GM12875 (cell line): Measurements from ENCODE around the gene MRPL17.

Experiments used
- H3K4me3 ChIP-seq: one replicate; pipeline ENCODE4 v1.5.1; 2011; ENCODE audit warnings: low read depth, low read length, control low read depth
- TF ChIP-seq, protein P1 (sequence below): IDR thresholded peaks from 2 replicates; pipeline ENCODE4 v1.5.1; 2011; ENCODE audit warnings: low read depth, mild to moderate bottlenecking, control low read depth, inconsistent platforms, low read length, moderate library complexity, borderline replicate concordance; ENCODE audit not compliant: insufficient read depth

The MRPL17 gene

DNA sequence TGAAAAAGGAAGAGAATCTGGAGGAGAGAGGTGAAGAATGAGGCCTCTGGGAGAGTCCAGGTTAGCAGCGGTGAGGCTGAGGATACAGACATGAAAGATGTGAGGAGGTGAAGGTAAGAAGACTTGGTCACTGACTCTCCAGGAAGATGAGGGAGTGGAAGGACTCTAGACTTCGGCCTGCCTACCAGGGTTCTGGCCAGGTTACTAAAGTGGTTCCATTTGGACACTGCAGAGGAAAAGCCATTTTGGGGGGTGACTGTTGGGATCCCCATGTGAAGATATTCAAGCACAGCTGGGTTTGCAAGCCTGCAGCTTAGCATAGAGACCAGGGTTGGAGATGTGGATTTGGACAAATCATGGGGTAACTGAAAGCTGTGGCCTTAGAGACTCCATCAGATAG is 35.3 kb downstream of the MRPL17 start:
- no peak overlapping the region for H3K4me3 ChIP-seq
- TF ChIP-seq, protein P1, sequence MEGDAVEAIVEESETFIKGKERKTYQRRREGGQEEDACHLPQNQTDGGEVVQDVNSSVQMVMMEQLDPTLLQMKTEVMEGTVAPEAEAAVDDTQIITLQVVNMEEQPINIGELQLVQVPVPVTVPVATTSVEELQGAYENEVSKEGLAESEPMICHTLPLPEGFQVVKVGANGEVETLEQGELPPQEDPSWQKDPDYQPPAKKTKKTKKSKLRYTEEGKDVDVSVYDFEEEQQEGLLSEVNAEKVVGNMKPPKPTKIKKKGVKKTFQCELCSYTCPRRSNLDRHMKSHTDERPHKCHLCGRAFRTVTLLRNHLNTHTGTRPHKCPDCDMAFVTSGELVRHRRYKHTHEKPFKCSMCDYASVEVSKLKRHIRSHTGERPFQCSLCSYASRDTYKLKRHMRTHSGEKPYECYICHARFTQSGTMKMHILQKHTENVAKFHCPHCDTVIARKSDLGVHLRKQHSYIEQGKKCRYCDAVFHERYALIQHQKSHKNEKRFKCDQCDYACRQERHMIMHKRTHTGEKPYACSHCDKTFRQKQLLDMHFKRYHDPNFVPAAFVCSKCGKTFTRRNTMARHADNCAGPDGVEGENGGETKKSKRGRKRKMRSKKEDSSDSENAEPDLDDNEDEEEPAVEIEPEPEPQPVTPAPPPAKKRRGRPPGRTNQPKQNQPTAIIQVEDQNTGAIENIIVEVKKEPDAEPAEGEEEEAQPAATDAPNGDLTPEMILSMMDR: no peak

DNA sequence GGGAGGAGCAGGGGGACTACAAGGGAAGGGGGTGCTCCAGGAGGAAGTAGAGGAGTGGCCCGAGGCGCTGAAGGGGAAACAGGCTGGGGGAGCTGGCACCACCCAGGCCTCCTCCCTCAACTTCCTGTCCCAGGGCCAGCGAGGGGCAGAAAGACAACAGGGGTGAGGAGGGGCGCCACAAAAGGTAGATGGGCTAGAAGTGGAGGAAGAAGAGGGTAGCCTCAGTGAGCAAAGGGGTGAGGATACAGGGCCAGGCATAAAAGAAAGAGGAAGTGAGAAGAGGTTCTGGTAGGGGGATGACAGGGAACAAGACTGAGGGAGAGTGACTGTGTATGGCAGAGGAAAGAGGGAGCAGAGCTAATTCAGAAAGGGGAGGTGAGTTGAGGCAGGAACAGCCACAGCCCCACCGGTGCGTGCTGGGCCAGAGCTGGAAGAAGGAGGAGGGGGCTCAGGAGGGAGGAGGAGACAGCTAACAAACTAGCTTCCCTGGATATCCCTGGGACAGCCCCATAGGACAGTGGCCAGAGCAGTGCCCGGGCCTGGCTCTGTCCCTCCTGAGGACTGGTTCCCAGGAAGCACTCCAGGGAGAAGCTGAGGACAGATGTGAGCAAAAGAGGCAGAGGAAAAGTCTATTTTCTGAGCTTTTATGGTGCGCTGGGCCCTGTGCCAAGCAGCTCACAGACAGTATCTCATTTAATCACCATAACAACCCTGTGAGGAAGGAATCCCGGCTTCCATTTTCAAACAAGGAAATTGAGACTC is 36.0 kb downstream of the MRPL17 start:
- TF ChIP-seq, protein P1: no peak
- no peak overlapping the region for H3K4me3 ChIP-seq

DNA sequence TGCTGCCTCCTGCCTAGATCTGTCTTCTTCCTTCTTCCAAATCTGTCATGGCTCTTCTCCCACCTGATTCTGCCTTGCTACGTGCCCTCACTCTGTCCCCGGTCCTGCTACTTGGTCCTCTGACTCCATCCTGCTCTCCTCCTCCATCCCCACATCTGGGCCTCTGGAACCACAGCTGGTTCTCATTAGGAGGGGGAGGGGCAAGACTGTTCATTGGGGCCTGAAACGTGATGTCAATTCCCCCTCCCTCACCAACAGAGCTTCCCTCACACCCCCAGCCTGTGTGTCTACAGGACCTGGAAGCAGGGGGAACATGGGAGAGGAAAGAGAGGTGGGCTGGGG is 36.6 kb downstream of the MRPL17 start:
- TF ChIP-seq, protein P1: no peak
- H3K4me3 ChIP-seq: no peak overlapping the region

DNA sequence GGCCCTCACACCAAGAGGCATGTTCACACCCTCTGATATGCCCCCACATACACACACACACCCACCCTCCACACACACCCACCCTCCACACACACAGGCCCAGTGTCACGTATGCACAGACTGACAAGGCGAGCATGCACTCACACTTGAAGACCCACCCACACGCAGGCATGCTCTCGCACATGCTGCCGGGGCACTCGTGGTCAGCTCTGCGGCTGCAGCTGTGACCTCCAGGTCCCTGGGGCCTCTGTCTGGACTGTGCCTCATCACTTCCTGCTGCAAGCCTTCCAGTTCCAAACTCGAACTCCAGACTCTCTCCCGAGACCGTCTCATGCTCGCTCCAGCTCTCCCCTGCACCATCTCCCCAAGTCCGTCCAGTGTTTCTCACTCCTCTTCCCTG is 37.1 kb downstream of the MRPL17 start:
- TF ChIP-seq, protein P1: no peak
- no peak overlapping the region for H3K4me3 ChIP-seq

DNA sequence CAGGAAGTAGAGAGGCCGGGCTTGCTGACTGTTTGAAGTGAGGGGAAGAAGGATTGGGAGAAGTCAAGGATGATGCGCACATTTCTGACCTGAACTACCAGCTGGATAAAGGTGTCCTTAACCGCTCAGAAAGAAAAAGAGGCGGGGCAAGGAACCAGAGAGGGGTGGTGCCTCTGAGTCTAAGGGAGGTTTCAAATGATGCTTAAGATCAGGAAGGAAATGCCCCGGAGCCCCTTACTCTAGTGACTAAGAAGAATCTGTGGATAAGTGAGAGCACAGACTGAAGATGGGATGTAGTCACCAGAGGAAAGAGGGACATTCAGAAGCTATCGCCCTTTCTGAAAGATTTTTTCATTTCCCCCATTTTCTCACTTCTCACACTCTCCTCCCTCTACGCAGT is 40.2 kb downstream of the MRPL17 start:
- no peak overlapping the region for H3K4me3 ChIP-seq

DNA sequence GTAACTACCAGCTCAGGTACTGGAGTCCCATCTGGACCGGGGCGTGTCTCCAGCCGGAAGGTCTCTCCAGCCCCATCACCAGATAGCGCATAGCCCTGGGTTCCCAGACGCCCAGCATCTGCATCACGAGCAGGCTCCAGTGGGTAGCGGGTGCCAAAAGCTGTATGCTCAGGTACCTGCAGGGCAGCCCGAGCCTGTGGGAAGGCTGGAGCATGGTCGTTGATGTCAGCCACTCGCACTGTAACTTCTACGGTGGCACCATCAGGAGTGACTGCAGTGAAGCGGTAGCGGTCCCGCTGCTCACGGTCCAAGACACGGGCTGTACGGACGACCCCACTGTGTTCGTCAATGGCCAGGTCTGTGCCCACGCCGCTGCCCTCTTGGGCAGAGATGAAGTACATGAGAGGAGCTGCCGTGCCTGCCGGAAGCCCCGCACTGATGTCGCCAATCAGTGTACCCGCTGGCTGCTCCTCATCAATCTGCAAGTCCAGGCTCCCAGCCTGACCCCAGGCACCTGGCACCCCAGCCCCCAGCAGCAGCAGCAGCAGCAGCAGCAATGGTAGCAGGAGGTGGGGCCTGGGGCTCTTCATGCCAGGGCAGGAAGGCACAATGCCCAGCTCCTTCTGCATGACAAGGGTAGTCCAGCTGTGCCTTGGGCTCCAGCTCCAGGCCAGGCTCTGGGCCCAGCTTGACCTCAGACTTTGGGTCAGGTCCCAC is 42.0 kb downstream of the MRPL17 start:
- TF ChIP-seq, protein P1: no peak
- no peak overlapping the region for H3K4me3 ChIP-seq

More for the DNA sequence above, 40.2 kb downstream of the MRPL17 start:
- TF ChIP-seq, protein P1: no peak
